ENCODE results near the gene CNGA3. TPM values are rescaled to one million over a fixed set of nuclear protein-coding genes. Genes with fewer than 3 reads are reported as not detected.
A peak's percentile ranks its signal among the peaks of the same experiment; 100 is the strongest.

The CNGA3 gene
- total RNA-seq, 2 donors from 2014 or later = not detected

DNA sequence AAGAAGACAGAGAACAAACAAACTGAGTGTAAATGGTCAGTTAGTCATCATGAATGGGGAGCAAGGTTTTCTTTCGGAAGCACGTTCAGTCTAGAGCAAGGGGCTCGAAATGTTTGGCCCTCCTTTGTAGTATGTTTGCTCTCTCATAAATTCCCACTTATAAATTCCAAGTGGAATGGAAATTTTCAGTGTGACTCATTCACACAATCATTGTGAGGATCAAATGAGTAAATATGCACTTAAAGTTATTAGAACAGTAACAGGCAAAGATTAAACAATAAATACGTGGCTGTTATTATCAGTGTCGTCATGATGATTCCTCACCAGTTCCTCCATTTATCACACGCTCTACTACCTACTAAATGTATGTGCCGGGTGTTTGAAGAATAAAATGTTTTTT lies 10.5 kb downstream of the CNGA3 start:
- Mint-ChIP-seq H3K27ac (no peak overlapping the region), H3K9me3 (peaks cover 0 to 3% of the 10 kb centered on the region in 2 donors), H3K36me3 (no peaks in the 10 kb centered on the region)
- ATAC-seq (no peak), DNase-seq (ENCODE audit: low spot score in 2 of 2) (no peak)

DNA sequence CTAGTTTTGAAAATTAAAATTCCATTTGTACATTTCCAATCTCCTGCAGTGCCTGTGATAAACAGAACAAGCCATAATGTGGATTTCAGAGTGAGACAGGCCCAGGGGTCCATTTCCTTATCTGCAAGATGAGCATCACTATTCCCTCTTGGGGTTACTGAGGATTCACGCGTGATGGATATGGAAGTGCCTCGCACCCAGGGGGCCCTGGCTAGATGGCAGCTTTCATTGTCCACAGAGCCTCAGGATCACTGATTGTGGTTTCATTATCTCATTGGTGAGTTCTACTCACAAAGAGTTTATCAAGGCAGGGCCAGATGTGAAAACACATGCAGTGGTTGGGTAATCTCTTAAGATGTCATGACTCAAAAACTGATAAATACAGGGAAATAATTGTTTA lies 11.6 kb downstream of the CNGA3 start:
- no peak for DNase-seq (ENCODE audit: low spot score in 2 of 2)
- no peak for ATAC-seq
- no peaks in the 10 kb centered on the region for H3K9me3 Mint-ChIP-seq
- no peaks in the 10 kb centered on the region for H3K36me3 Mint-ChIP-seq
- no peak overlapping the region for H3K27ac Mint-ChIP-seq

DNA sequence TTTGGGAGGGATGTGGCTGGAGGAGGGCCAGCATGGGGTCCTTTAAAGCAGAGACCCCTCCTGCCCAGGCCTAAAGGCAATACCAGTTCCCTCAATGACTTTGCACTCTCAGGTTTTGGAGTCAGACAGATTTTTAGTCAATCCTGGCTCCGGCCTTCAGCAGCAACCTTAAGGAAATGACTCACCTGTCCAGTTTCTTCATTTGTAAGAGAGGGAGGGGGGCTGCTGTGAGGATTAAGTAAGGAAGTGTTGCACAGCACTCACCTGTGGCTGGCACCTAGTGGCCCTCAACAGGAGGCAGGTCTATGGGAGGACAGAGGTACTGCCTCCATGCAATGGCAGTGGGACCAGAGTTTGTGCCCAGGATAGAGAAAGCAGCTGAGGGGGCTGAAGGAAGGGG lies 13.7 kb downstream of the CNGA3 start:
- Mint-ChIP-seq H3K9me3 (no peaks in the 10 kb centered on the region), H3K36me3 (no peaks in the 10 kb centered on the region), H3K27ac (no peak overlapping the region)
- ATAC-seq = no peak
- no peak for DNase-seq (ENCODE audit: low spot score in 2 of 2)

DNA sequence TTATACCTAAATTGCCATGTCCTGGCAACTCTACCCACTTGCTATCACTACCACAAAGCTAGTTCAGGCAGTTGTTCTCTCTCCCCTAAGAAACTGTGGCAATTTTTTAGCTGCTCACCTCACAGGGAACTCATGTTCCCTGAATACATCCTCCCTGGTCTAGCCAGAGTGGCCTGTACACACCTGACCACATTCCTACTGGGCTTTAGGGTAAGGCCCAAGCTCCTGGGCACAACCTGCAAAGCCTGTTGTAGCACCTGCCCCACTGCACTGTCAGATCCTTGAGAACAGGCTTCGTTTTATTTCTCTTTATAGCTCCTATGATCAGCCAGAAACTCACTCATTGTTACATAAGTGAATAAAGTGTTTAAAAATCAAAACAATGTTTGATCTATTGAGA lies 21.5 kb downstream of the CNGA3 start:
- H3K27ac Mint-ChIP-seq = peak overlapping the region in 1 of 2 donors; percentile 1
- ATAC-seq (no peak), DNase-seq (ENCODE audit: low spot score in 2 of 2) (no peak)
- peaks cover 0 to 10% of the 10 kb centered on the region in 2 donors for H3K36me3 Mint-ChIP-seq
- H3K9me3 Mint-ChIP-seq = peaks cover 4 to 5% of the 10 kb centered on the region in 2 donors

DNA sequence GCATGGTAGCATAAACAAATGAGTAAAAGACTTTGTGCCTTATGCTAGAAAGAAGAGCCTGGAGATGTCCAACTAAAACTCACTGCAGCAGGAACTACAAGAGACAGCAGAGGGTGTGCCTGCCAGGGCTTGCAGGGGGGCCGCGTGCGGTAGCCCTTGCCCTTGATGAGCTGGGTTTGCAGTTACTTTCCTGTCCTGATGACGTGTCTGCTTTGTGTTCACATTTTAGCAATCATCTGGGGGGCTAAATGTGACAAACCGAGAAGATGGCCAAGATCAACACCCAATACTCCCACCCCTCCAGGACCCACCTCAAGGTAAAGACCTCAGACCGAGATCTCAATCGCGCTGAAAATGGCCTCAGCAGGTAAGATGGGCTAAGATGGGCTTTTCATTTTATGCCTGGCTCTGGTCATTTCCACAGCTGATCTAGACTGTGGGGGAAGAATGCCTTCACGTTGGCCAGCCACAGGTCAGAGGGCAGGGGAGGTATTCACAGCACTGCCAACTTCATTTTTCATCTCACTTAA lies 23.5 kb downstream of the CNGA3 start:
- Mint-ChIP-seq H3K27ac (no peak overlapping the region), H3K36me3 (peaks cover 0 to 10% of the 10 kb centered on the region in 2 donors), H3K9me3 (peaks cover 4 to 5% of the 10 kb centered on the region in 2 donors)
- DNase-seq (ENCODE audit: low spot score in 2 of 2) (no peak), ATAC-seq (no peak)

DNA sequence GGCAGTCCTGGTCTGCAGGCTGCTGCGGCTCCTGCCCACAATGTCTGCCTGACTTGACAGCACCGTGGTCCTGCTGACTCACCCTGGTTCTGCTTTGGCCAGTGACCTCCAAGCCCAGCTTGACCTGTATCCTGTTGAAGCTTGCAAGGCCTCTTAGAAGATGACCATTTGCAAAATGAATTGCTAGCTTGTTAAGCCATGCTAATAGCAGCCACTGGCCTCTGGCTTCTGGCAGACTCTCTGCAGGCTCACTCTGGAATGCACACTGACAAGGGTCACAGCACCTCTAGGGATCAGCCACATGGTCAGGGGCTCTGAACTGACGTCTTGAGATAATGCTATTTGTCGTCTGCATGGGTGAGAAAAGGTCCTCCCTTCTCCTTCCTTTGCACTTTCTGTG lies 25.9 kb downstream of the CNGA3 start:
- H3K36me3 Mint-ChIP-seq = peaks cover 0 to 10% of the 10 kb centered on the region in 2 donors
- H3K9me3 Mint-ChIP-seq = peaks cover 4 to 5% of the 10 kb centered on the region in 2 donors
- no peak for DNase-seq (ENCODE audit: low spot score in 2 of 2)
- no peak overlapping the region for H3K27ac Mint-ChIP-seq
- ATAC-seq = no peak

DNA sequence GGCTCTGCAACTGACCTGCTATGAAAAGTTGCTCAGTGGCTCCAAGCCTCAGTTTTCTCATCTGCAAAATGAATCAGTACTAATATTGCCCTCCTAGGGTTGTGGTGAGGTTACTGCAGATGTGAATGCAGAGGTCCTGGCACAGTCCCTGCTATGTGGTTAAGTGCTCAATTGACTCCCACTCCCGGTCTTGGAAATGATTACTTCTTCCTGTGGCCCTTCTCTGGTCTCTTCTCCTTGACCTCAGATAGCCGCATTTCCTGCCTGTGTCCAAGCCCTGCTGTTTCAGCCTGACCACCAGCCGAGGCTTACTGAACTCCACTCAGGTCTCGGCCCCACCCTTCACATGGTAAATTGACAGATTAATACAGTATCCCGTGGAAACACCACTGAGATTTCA lies 26.3 kb downstream of the CNGA3 start:
- DNase-seq (ENCODE audit: low spot score in 2 of 2) (no peak), ATAC-seq (no peak)
- Mint-ChIP-seq H3K36me3 (peaks cover 0 to 8% of the 10 kb centered on the region in 2 donors), H3K9me3 (peaks cover 3% of the 10 kb centered on the region in 2 donors), H3K27ac (no peak overlapping the region)

DNA sequence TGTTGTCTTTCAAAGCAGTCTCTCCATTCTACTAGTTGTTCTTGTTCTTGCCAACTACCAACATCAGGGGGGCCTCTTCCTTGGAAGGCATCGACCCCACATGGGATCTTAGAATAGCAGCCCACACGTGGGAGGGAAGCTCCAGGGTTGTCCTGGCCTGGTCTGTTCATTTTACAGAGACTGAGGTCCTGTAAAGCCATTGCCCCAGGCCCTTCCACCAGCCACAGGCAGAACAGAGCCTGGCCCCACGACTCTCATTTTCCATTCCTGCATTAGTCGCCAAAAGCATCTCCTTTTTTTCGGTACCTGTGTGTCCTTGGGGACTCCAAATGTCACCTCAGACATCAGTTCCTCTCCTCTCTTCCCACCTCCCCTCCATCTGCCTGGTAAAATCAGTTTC lies 28.0 kb downstream of the CNGA3 start:
- no peak for DNase-seq (ENCODE audit: low spot score in 2 of 2)
- no peak for ATAC-seq
- H3K9me3 Mint-ChIP-seq = no peaks in the 10 kb centered on the region
- H3K27ac Mint-ChIP-seq = peak overlapping the region in 1 of 2 donors; percentile 56
- no peaks in the 10 kb centered on the region for H3K36me3 Mint-ChIP-seq

DNA sequence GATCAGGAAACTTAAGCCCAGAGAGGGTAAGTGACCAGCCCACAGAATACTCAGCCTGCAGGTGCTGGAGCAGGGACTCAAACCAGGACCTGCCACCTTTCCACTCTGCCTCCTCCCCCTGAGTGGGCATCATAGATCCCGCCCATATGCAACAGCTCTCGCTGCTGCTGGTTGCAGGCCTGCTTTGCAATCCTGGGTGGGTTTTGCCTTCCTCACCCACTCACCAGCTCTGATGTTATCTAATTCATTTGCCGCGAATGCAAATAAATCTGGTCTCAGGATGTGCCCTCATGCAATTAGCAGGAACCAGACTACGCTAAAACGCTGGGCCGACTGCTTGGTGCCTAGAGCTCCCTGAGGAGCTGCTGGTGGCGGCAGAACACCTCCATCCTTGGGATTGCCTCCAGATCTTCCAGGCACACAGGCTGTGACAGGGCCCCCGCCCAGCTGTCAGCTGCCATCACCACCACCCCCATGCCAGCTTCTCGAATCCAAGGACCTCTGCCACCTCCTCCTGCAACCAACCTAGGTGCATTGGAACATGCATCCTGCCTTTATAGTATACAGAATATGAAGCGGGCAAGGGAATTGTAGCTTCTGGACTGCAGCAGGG lies 28.8 kb downstream of the CNGA3 start:
- H3K9me3 Mint-ChIP-seq = no peaks in the 10 kb centered on the region
- DNase-seq (ENCODE audit: low spot score in 2 of 2) = no peak
- ATAC-seq = no peak
- H3K36me3 Mint-ChIP-seq = no peaks in the 10 kb centered on the region
- H3K27ac Mint-ChIP-seq = no peak overlapping the region

DNA sequence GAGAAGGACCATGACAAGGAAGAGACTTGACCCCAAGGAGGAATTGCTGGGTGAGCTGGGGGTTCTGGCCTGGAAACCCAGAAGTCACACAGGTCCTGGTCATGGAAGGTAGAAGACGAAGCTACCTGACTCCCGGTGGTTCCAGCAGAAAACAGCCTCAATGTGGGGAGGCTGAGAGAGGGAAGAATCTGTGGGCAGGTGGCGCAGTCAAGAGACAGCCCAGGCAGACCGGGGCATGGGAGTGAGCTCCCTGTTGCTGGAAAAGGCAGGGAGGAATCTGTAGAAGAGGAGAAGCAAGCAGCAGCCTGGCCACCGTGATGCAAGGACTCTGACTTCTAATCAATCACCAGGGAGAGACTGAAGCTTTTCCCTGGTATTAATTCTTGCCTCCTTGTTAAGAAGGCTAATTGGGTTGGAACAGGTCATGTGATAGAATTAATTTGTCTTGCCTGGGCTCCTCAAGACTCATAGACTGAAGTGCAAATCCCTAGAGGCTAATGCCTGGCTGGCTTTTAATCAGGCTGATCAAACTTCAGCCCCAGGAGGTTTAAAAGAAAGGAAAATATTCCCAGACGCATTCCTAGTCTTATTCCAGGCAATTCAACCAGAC lies 30.1 kb downstream of the CNGA3 start:
- no peak for DNase-seq (ENCODE audit: low spot score in 2 of 2)
- Mint-ChIP-seq H3K36me3 (no peaks in the 10 kb centered on the region), H3K9me3 (no peaks in the 10 kb centered on the region), H3K27ac (no peak overlapping the region)
- ATAC-seq = no peak

DNA sequence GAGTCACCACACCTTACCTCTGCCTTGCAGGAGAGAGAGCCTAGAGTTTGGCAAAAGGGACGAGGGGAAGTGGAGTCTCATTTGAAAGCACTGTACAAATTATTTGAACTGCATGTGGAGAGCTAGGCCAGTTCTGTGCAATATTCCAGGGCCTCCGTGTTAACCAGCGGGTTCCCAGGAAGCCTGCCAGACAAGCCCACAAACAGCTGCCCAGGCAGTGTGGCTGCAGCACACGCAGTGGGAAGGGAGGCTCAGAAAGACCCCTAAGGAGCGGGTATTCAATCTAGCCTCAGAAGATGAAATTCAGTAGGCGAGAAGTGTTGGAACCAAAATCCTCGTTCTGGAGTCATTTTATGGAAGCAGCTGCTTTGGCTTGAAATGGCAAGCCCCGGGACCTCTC lies 30.7 kb downstream of the CNGA3 start:
- ATAC-seq (no peak), DNase-seq (ENCODE audit: low spot score in 2 of 2) (no peak)
- Mint-ChIP-seq H3K36me3 (no peaks in the 10 kb centered on the region), H3K27ac (no peak overlapping the region), H3K9me3 (no peaks in the 10 kb centered on the region)

DNA sequence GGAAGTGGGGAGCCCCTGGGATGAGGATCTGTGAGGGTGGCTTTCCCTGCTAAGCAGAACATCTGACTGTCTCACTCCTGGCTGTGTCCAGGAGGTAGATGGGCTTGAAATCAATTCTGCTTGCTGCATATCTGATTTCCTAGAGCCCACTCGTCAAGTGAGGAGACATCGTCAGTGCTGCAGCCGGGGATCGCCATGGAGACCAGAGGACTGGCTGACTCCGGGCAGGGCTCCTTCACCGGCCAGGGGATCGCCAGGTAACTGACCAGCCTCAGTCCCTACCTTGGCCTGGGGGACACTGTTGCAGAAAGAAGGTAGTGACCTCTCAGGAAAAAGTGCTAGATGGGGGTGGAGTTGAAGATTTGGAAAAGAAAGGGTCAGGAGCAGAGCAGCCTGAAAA lies 31.3 kb downstream of the CNGA3 start:
- Mint-ChIP-seq H3K27ac (no peak overlapping the region), H3K36me3 (no peaks in the 10 kb centered on the region), H3K9me3 (no peaks in the 10 kb centered on the region)
- DNase-seq (ENCODE audit: low spot score in 2 of 2) (no peak), ATAC-seq (no peak)

DNA sequence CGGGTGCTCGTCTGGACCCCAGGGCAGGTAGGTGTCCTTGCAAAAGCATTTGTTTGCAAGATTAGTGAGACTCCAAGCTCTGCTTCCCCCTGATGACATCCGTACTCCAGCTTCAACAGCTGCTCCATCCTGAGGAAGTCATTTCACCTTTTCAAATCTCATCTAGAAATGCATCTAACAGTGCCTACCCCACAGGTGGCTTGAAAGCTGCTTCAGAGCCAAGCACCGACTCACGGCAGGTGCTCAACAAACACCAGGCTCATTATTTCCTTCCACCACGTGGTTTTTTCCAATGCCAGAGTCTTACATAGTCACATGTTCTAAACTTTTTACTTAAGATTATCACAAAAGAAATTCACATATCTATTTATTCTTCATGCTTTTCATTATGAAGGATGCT lies 31.9 kb downstream of the CNGA3 start:
- H3K9me3 Mint-ChIP-seq = no peaks in the 10 kb centered on the region
- no peak for ATAC-seq
- no peaks in the 10 kb centered on the region for H3K36me3 Mint-ChIP-seq
- DNase-seq (ENCODE audit: low spot score in 2 of 2) = no peak
- no peak overlapping the region for H3K27ac Mint-ChIP-seq

DNA sequence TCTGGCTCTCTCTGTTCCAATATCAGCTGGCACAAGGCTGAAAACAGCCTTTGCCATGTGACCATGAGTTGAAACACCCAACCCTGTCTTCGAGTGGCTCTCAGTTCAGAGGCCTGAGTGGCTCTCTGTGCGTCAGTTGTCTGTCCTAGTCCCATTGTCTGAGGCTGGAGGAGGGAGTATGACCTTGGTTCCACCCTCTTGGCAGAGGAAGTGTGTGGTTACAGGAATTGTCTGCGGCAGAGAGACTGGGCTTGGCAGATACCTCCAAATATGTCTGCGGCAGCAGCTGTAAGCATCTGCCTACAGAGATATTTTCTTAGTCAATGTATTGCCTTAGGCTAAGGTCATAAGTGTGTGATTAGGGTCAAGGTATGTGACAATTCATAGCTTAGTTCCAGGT lies 32.6 kb downstream of the CNGA3 start:
- no peaks in the 10 kb centered on the region for H3K36me3 Mint-ChIP-seq
- H3K9me3 Mint-ChIP-seq = no peaks in the 10 kb centered on the region
- DNase-seq (ENCODE audit: low spot score in 2 of 2) (no peak), ATAC-seq (no peak)
- H3K27ac Mint-ChIP-seq = no peak overlapping the region

DNA sequence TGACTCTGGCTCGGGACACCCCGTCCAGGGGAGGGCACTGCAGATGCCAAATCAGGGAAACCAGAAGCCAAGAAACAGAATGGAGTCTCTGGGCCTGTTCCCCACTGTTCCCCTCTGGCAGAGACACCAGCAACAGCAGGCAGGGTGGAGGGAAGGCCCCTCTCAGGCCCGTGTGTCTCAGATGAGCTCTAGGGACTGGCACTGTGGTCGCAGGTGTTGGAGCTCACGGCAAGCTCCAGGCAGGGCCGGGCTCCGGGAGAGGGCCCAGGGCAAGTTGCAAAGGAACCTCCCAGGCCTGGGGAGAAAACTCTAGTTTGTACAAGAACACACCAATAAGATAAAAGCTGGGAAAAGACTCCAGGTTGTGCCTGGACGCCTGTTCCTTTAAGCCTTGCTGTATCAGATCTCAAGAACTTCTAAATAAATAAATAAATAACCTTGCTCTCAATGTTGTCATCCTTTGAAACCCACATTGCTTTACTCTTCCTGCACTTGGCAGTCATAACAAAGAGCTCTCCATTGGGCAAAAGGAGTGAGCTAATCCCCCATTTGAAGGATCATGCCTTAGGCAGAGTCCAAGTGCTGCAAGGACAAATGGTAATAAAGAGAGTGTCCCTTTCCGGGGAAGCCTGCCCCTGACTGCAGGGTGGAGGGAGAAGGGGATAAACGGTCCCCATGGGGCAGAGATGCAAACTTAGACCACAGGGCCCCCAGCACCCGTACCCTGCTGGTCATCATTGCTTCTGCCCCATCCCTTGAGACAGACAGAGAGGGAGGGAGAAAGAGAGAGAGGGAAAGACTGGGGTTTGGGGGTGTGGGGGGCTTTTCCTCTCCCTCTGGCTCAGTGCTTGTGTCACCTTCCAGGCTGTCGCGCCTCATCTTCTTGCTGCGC lies 33.3 kb downstream of the CNGA3 start:
- H3K27ac Mint-ChIP-seq = no peak overlapping the region
- ATAC-seq = no peak
- no peaks in the 10 kb centered on the region for H3K9me3 Mint-ChIP-seq
- no peaks in the 10 kb centered on the region for H3K36me3 Mint-ChIP-seq
- DNase-seq (ENCODE audit: low spot score in 2 of 2) = no peak

DNA sequence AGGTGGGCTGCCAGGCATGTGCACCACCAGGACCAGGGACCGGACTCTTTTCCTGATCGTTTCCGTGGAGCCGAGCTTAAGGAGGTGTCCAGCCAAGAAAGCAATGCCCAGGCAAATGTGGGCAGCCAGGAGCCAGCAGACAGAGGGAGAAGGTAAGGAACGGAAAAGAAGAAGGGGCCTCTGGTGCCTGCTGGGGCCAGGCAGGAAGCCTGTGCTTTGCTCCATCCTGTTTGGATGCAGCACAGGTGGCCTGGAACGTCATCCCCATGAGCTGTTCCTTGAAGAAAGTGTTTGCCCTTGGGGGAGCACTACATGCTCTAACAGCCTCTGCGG lies 33.9 kb downstream of the CNGA3 start:
- H3K36me3 Mint-ChIP-seq = no peaks in the 10 kb centered on the region
- no peaks in the 10 kb centered on the region for H3K9me3 Mint-ChIP-seq
- DNase-seq (ENCODE audit: low spot score in 2 of 2) (no peak), ATAC-seq (no peak)
- H3K27ac Mint-ChIP-seq = no peak overlapping the region

DNA sequence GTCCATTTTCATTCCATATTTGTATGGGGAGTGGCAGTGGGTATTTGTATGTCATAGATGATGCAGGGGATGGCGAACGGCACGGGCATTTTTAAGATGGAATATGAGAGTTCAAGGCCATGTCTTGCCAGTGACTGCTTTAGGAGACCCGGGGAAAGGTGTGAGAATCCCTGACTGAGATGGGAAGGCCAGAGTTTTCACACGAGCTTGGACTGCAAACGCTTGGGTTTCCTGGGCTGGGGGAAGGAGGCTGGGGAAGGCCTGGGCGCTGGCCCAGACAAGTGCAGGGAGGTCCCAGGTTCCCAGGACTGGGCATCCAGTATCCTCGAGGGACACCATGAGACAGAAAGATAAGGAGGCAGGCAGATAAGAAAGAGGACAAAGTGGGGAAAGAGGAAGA lies 35.2 kb downstream of the CNGA3 start:
- DNase-seq (ENCODE audit: low spot score in 2 of 2) (no peak), ATAC-seq (no peak)
- H3K36me3 Mint-ChIP-seq = no peaks in the 10 kb centered on the region
- H3K9me3 Mint-ChIP-seq = no peaks in the 10 kb centered on the region
- no peak overlapping the region for H3K27ac Mint-ChIP-seq
